GM10847 (cell line): ENCODE measurements around the gene CHI3L2.

Experiments
- POLR2A ChIP-seq: IDR thresholded peaks from 2 replicates; pipeline ENCODE4 v1.6.1; 2011; ENCODE audit not compliant: insufficient read length; ENCODE audit errors: extremely low read depth

The CHI3L2 gene

GRCh38 chr1:111223126-111223685 lies 4.3 kb upstream of the CHI3L2 start:
- TF ChIP-seq POLR2A, result no peak

GRCh38 chr1:111225091-111225490 lies 2.4 kb upstream of the CHI3L2 start:
- TF ChIP-seq POLR2A, result no peak

GRCh38 chr1:111225717-111226400 lies 1.7 kb upstream of the CHI3L2 start:
- no peak for TF ChIP-seq POLR2A

GRCh38 chr1:111227851-111228747 lies 586 bp downstream of the CHI3L2 start:
- TF ChIP-seq POLR2A, result no peak

GRCh38 chr1:111228748-111229126 lies 1.2 kb downstream of the CHI3L2 start:
- TF ChIP-seq POLR2A, result no peak

- TF ChIP-seq POLR2A, result no peak
Measured at GRCh38 chr1:111232134-111232533, 4.6 kb downstream of the CHI3L2 start.

GRCh38 chr1:111234258-111234657 lies 6.7 kb downstream of the CHI3L2 start:
- TF ChIP-seq POLR2A, result no peak

- no peak for TF ChIP-seq POLR2A
Measured at GRCh38 chr1:111234866-111235265, 7.4 kb downstream of the CHI3L2 start.

GRCh38 chr1:111236379-111236778 lies 8.9 kb downstream of the CHI3L2 start:
- no peak for TF ChIP-seq POLR2A

GRCh38 chr1:111236806-111237205 lies 9.3 kb downstream of the CHI3L2 start:
- TF ChIP-seq POLR2A, result no peak

GRCh38 chr1:111238056-111238795 lies 10.7 kb downstream of the CHI3L2 start:
- no peak for TF ChIP-seq POLR2A

- no peak for TF ChIP-seq POLR2A
Measured at GRCh38 chr1:111241797-111242196, 14.3 kb downstream of the CHI3L2 start.

GRCh38 chr1:111242805-111243523 lies 15.5 kb downstream of the CHI3L2 start:
- no peak for TF ChIP-seq POLR2A

- no peak for TF ChIP-seq POLR2A
Measured at GRCh38 chr1:111247125-111247838, 19.8 kb downstream of the CHI3L2 start.

GRCh38 chr1:111249960-111250359 lies 22.4 kb downstream of the CHI3L2 start:
- TF ChIP-seq POLR2A, result no peak

GRCh38 chr1:111251570-111251969 lies 24.1 kb downstream of the CHI3L2 start:
- TF ChIP-seq POLR2A, result no peak
